DOHH2 (cell line): ENCODE results near the gene LMOD1.

ENCODE experiments used
- H3F3A ChIP-seq: fragments of 200-600 bp; sonication (generic), shearing (Covaris generic); 2 replicates; pipeline ENCODE4 v1.6.0; 2016; ENCODE audit warnings: antibody characterized with exemption, mild to moderate bottlenecking; ENCODE audit not compliant: control insufficient read depth, insufficient read depth
- H3K27ac ChIP-seq: fragments of 200-600 bp; sonication (generic); 2 replicates; pipeline ENCODE4 v1.5.1; 2014; ENCODE audit warnings: low read depth, mild to moderate bottlenecking, low read length, moderate library complexity
- H3K27me3 ChIP-seq: fragments of 200-600 bp; sonication (generic); 2 replicates; pipeline ENCODE4 v1.6.1; 2014; ENCODE audit warnings: mild to moderate bottlenecking, low read length, mixed read lengths; ENCODE audit not compliant: control insufficient read depth
- H3K36me3 ChIP-seq: fragments of 200-600 bp; sonication (generic); 2 replicates; pipeline ENCODE4 v1.6.1; 2014; ENCODE audit warnings: mild to moderate bottlenecking, low read length, moderate library complexity, mixed read lengths; ENCODE audit not compliant: control insufficient read depth
- H3K4me1 ChIP-seq: fragments of 200-600 bp; sonication (generic); 2 replicates; pipeline ENCODE4 v1.6.1; 2014; ENCODE audit warnings: mild to moderate bottlenecking, low read length, mixed read lengths; ENCODE audit not compliant: control insufficient read depth
- H3K4me2 ChIP-seq: fragments of 200-600 bp; sonication (generic); 2 replicates; pipeline ENCODE4 v1.6.0; 2014; ENCODE audit warnings: mild to moderate bottlenecking, low read length, moderate library complexity
- H3K4me3 ChIP-seq: fragments of 200-600 bp; sonication (generic); 2 replicates; pipeline ENCODE4 v1.5.1; 2014; ENCODE audit warnings: mild to moderate bottlenecking, low read length, mixed read lengths
- H3K79me2 ChIP-seq: fragments of 200-600 bp; sonication (generic); 2 replicates; pipeline ENCODE4 v1.6.1; 2014; ENCODE audit warnings: mild to moderate bottlenecking, low read length, mixed read lengths; ENCODE audit not compliant: control insufficient read depth
- H3K9me2 ChIP-seq: fragments of 200-600 bp; sonication (generic); replicated peaks from 2 replicates; pipeline ENCODE4 v1.6.1; 2014; ENCODE audit warnings: mild to moderate bottlenecking, low read length, mixed read lengths; ENCODE audit not compliant: control insufficient read depth
- H3K9me3 ChIP-seq: fragments of 200-600 bp; sonication (generic); 2 replicates; pipeline ENCODE4 v1.6.1; 2014; ENCODE audit warnings: antibody characterized with exemption, low read length, mixed read lengths; ENCODE audit not compliant: control insufficient read depth, insufficient read depth
- H4K20me1 ChIP-seq: fragments of 200-600 bp; sonication (generic); 2 replicates; pipeline ENCODE4 v1.6.0; 2014; ENCODE audit warnings: low read depth, mild to moderate bottlenecking, antibody characterized with exemption, low read length, moderate library complexity; ENCODE audit not compliant: control insufficient read depth, insufficient read depth
- CTCF ChIP-seq: fragments of 200-600 bp; sonication (generic); IDR thresholded peaks from one replicate; pipeline ENCODE4 v1.5.1; 2014; ENCODE audit warnings: antibody characterized with exemption, mild to moderate bottlenecking, low read depth, low read length; ENCODE audit not compliant: poor library complexity, severe bottlenecking
- EZH2phosphoT487 ChIP-seq: fragments of 200-600 bp; sonication (generic); IDR thresholded peaks from 2 replicates; pipeline ENCODE4 v1.6.1; 2017; ENCODE audit warnings: borderline replicate concordance, mild to moderate bottlenecking, antibody characterized with exemption, low read length, moderate library complexity, mixed read lengths

Gene LMOD1

GRCh38 chr1:201893431-201893830 lies 52.9 kb downstream of the LMOD1 start:
- TF ChIP-seq CTCF (no peak), EZH2phosphoT487 (no peak)
- no peaks in the 10 kb centered on the region for H3K36me3 ChIP-seq
- H3K27ac ChIP-seq: no peak overlapping the region
- H3K4me1 ChIP-seq: peaks cover 9% of the 10 kb centered on the region
- H3F3A ChIP-seq: no peaks in the 10 kb centered on the region
- no peak overlapping the region for H3K4me3 ChIP-seq
- no peaks in the 10 kb centered on the region for H3K9me2 ChIP-seq
- no peaks in the 10 kb centered on the region for H4K20me1 ChIP-seq
- no peak overlapping the region for H3K4me2 ChIP-seq
- no peaks in the 10 kb centered on the region for H3K9me3 ChIP-seq
- H3K79me2 ChIP-seq: no peaks in the 10 kb centered on the region
- peaks cover 19% of the 10 kb centered on the region; the same call in 1 of the 2 replicates for H3K27me3 ChIP-seq

- Histone ChIP-seq H3K4me3 (no peak overlapping the region), H4K20me1 (no peaks in the 10 kb centered on the region), H3K9me2 (no peaks in the 10 kb centered on the region), H3K36me3 (no peaks in the 10 kb centered on the region), H3K4me1 (peaks cover 9% of the 10 kb centered on the region), H3F3A (no peaks in the 10 kb centered on the region), H3K79me2 (no peaks in the 10 kb centered on the region), H3K27me3 (peaks cover 30% of the 10 kb centered on the region), H3K9me3 (no peaks in the 10 kb centered on the region), H3K27ac (no peak overlapping the region), H3K4me2 (no peak overlapping the region)
- TF ChIP-seq CTCF (no peak), EZH2phosphoT487 (no peak)
Measured at GRCh38 chr1:201892211-201892610, 54.1 kb downstream of the LMOD1 start.

GRCh38 chr1:201891451-201892045 lies 54.8 kb downstream of the LMOD1 start:
- Histone ChIP-seq H3K79me2 (no peaks in the 10 kb centered on the region), H3K36me3 (no peaks in the 10 kb centered on the region), H3K9me3 (no peaks in the 10 kb centered on the region), H3K9me2 (no peaks in the 10 kb centered on the region), H3K4me1 (peaks cover 9% of the 10 kb centered on the region), H3K27me3 (peaks cover 36% of the 10 kb centered on the region), H3F3A (no peaks in the 10 kb centered on the region), H3K27ac (no peak overlapping the region), H3K4me2 (no peak overlapping the region), H4K20me1 (no peaks in the 10 kb centered on the region), H3K4me3 (no peak overlapping the region)
- TF ChIP-seq CTCF (no peak), EZH2phosphoT487 (no peak)
